Activated naive CD4-positive, alpha-beta T cell treated with anti-CD3 and anti-CD28 coated beads, Interleukin-2, amount 10 ng/mL, durations not matched to agents 7 days and 5 days (primary cell): ENCODE data around the gene TNN.
"Not testable (repeated sequence)": the region's sequence is repeated elsewhere in the genome, so short reads cannot be mapped to it uniquely, and the experiment has no call there.

Source experiments
- CTCF ChIA-PET: fragments of 350-600 bp; sonication (Branson Sonifier 250); formaldehyde crosslinking; loops from one replicate; lab custom pipeline; 2021; ENCODE audit warnings: antibody characterized with exemption; lab: Charles Lee
- DNase-seq: peaks from one replicate; pipeline ENCODE4 v3.0.0-alpha.2; 2020
- H3K27ac Mint-ChIP-seq: one replicate; pipeline ENCODE4 v1.8.0; 2021; ENCODE audit warnings: mild to moderate bottlenecking, moderate library complexity, mixed read lengths
- H3K27me3 Mint-ChIP-seq: one replicate; pipeline ENCODE4 v1.8.0; 2021; ENCODE audit warnings: mild to moderate bottlenecking, mixed read lengths
- H3K36me3 Mint-ChIP-seq: one replicate; pipeline ENCODE4 v1.8.0; 2021; ENCODE audit warnings: mixed read lengths
- H3K4me1 Mint-ChIP-seq: one replicate; pipeline ENCODE4 v1.8.0; 2021; ENCODE audit warnings: mixed read lengths
- H3K4me3 Mint-ChIP-seq: one replicate; pipeline ENCODE4 v1.8.0; 2021; ENCODE audit warnings: mild to moderate bottlenecking, moderate library complexity, mixed read lengths
- H3K9me3 Mint-ChIP-seq: one replicate; pipeline ENCODE4 v1.8.0; 2021; ENCODE audit warnings: mixed read lengths

Gene TNN, protein sequence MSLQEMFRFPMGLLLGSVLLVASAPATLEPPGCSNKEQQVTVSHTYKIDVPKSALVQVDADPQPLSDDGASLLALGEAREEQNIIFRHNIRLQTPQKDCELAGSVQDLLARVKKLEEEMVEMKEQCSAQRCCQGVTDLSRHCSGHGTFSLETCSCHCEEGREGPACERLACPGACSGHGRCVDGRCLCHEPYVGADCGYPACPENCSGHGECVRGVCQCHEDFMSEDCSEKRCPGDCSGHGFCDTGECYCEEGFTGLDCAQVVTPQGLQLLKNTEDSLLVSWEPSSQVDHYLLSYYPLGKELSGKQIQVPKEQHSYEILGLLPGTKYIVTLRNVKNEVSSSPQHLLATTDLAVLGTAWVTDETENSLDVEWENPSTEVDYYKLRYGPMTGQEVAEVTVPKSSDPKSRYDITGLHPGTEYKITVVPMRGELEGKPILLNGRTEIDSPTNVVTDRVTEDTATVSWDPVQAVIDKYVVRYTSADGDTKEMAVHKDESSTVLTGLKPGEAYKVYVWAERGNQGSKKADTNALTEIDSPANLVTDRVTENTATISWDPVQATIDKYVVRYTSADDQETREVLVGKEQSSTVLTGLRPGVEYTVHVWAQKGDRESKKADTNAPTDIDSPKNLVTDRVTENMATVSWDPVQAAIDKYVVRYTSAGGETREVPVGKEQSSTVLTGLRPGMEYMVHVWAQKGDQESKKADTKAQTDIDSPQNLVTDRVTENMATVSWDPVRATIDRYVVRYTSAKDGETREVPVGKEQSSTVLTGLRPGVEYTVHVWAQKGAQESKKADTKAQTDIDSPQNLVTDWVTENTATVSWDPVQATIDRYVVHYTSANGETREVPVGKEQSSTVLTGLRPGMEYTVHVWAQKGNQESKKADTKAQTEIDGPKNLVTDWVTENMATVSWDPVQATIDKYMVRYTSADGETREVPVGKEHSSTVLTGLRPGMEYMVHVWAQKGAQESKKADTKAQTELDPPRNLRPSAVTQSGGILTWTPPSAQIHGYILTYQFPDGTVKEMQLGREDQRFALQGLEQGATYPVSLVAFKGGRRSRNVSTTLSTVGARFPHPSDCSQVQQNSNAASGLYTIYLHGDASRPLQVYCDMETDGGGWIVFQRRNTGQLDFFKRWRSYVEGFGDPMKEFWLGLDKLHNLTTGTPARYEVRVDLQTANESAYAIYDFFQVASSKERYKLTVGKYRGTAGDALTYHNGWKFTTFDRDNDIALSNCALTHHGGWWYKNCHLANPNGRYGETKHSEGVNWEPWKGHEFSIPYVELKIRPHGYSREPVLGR (N-terminal part only)

DNA sequence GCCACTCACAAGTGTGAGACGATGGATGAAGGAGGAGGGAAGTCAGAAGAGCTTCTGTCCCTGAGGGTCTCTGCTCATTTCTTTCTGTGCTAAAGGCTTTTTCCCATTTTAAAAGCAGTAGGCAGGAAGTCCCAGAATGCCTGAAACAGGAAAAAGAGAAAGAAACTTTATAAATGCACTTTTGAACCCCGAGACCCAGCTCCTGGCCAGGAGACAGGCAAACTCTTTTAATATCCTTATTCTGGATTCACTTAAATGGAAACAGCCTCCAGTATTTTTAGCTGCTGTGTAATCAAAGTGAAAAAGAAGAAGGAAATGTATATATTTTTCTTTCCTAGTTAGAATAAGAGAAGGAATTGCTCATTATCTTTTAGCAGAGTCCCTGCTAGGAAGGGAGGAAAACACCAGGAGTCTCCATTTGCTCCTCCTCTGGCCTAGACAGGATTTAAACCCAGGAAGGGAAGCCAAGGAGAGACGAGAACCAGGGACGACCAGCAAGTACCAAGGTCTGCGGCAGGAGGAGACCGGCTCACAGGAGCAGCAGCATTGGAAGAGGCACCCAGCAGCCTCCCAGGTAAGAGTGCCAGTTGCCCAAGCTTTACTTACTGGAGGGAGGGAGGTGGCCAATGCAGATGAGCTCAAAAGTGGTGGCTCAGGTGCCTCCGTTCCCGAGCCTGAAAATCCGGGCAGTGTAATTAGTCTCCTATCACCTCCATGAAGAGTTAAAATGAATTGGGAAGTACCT is at the start of gene TNN:
Gene TNN (plus strand): TSS at position 472 of the 745 bp plus-strand sequence. CDS start 9,586 bp downstream, outside the sequence.
- peaks cover 45% of the 10 kb centered on the region for H3K27me3 Mint-ChIP-seq

GRCh38 chr1:175019524-175019923 is 48.1 kb upstream of the TNN start:
- peaks cover under 1% of the 10 kb centered on the region for H3K9me3 Mint-ChIP-seq
- DNase-seq: no peak
- CTCF ChIA-PET: no interaction called here
- H3K4me1 Mint-ChIP-seq: peaks cover 37% of the 10 kb centered on the region
- no peak overlapping the region for H3K4me3 Mint-ChIP-seq
- no peaks in the 10 kb centered on the region for H3K27me3 Mint-ChIP-seq
- peaks cover 47% of the 10 kb centered on the region for H3K36me3 Mint-ChIP-seq
- H3K27ac Mint-ChIP-seq: no peak overlapping the region

More for the DNA sequence above, at the start of gene TNN:
- CTCF ChIA-PET: interaction anchor here (0.7 to 1.2 kb wide), 2 partner anchors 38 to 816 kb away, joined by 3 read pairs; no protein-coding TSS in a partner anchor
- Mint-ChIP-seq H3K4me1 (peaks cover 16% of the 10 kb centered on the region), H3K36me3 (no peaks in the 10 kb centered on the region), H3K9me3 (no peaks in the 10 kb centered on the region), H3K27ac (no peak within 1 kb of the TSS), H3K4me3 (no peak within 1 kb of the TSS)
- DNase-seq: no peak

DNA sequence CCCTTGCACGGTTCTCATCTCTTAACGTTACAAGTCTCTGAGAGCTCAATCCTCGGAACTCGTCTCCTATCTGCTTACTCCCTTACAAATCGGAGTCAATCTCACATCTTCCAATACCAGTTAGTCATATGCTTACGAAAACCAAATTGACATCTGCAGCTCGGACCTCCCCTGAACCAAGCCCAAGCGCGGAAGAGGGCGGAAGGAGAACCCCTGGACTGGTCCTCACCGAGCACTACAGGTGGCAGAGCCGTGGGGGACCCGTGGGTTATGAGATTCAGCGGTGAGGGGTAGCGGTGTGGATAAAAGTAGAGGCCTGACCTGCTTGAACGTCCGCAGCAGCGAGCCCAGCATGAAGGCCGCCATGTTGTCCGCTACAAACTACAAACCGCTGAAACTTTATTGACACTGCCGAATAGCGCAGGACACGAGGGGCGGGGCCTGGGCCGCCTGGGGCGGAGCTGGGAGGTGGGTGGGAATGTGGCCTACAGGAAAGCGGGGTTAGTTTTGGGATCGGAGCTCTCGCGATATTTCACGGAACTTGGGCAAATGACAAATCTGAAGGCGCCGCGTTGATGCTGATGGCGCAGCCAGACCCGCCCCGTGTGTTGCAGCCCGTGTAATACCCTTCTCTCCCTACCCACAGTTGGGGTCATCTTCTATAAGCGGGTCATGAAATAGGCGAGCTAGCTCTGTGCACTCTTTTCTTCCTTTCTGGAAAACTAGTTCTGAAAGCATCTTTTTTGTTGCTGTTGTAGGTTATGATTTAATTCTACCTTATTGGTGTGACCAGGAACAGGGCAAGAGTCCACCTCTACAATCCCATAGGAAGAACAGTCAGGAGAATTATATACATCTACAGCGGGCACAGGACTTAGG is 44.4 kb upstream of the TNN start, which contains the start of gene MRPS14:
Gene MRPS14 (minus strand): TSS at position 383 of the 879 bp plus-strand sequence. CDS start 17 bp downstream, at position 366.
- H3K27me3 Mint-ChIP-seq: no peaks in the 10 kb centered on the region
- peaks cover 25% of the 10 kb centered on the region for H3K36me3 Mint-ChIP-seq
- peaks cover 33% of the 10 kb centered on the region for H3K4me1 Mint-ChIP-seq
- CTCF ChIA-PET: interaction anchor here (0.9 to 3.1 kb wide), 4 partner anchors 23 to 128 kb away, joined by 3 to 16 read pairs (median 9); partner anchors contain the start of gene CACYBP
- H3K9me3 Mint-ChIP-seq: peaks cover 5% of the 10 kb centered on the region
- H3K4me3 Mint-ChIP-seq: peak within 1 kb of the TSS; percentile 83
- peak within 1 kb of the TSS; percentile 87 for H3K27ac Mint-ChIP-seq
- DNase-seq: peak; percentile 99

GRCh38 chr1:175023922-175024242 is 43.8 kb upstream of the TNN start:
- CTCF ChIA-PET: interaction anchor here (0.9 to 3.1 kb wide), 4 partner anchors 24 to 128 kb away, joined by 3 to 16 read pairs (median 9); partner anchors contain the start of gene CACYBP
- not testable (repeated sequence) for H3K9me3 Mint-ChIP-seq, DNase-seq, H3K27me3 Mint-ChIP-seq
- peaks cover 21% of the 10 kb centered on the region for H3K36me3 Mint-ChIP-seq
- peak overlapping the region; percentile 83 for H3K4me3 Mint-ChIP-seq
- peak overlapping the region; percentile 87 for H3K27ac Mint-ChIP-seq
- peaks cover 33% of the 10 kb centered on the region for H3K4me1 Mint-ChIP-seq

- Mint-ChIP-seq H3K27ac (peak overlapping the region; percentile 68), H3K4me3 (peak overlapping the region; percentile 83), H3K36me3 (peaks cover 20% of the 10 kb centered on the region), H3K9me3 (peaks cover 5% of the 10 kb centered on the region), H3K4me1 (peaks cover 40% of the 10 kb centered on the region), H3K27me3 (no peaks in the 10 kb centered on the region)
- no peak for DNase-seq
- CTCF ChIA-PET: interaction anchor here (3.0 to 3.1 kb wide), 2 partner anchors 25 to 101 kb away, joined by 13 to 16 read pairs; partner anchors contain the start of gene CACYBP
Observed at GRCh38 chr1:175024773-175025172, 42.9 kb upstream of the TNN start.

- Mint-ChIP-seq H3K36me3 (no peaks in the 10 kb centered on the region), H3K9me3 (no peaks in the 10 kb centered on the region), H3K27ac (no peak overlapping the region), H3K4me1 (peaks cover 7% of the 10 kb centered on the region), H3K4me3 (no peak overlapping the region), H3K27me3 (peaks cover 4% of the 10 kb centered on the region)
- CTCF ChIA-PET: interaction anchor here (1.6 kb wide), 1 partner anchor 91 kb away, joined by 4 read pairs; no protein-coding TSS in a partner anchor
- DNase-seq: no peak
Observed at GRCh38 chr1:175033953-175034352, 33.7 kb upstream of the TNN start.

GRCh38 chr1:175034775-175035174 is 32.9 kb upstream of the TNN start:
- Mint-ChIP-seq H3K36me3 (no peaks in the 10 kb centered on the region), H3K4me3 (no peak overlapping the region), H3K27ac (no peak overlapping the region), H3K27me3 (peaks cover 8% of the 10 kb centered on the region), H3K4me1 (peaks cover under 1% of the 10 kb centered on the region), H3K9me3 (no peaks in the 10 kb centered on the region)
- DNase-seq: no peak
- CTCF ChIA-PET: no interaction called here

DNA sequence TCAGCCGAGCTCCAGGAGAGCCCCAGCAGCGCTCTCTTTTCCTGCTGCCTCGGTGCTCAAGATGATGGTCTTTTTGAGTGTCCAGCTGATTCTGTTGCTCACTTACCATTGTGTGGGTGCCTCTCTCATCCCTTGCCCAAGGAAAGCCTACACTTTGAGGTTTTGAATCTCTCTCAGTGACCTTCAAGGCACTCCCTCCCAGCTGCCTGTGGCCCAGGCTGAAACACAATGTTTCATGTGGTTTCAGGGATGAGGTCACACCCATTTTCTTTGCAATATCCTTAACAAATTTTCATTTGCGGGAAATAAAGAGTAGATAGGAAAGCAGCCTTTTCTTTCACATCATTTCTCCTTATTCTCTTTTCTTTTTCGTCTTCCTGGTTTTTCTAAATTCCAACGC is 31.8 kb upstream of the TNN start:
- H3K27me3 Mint-ChIP-seq: peaks cover 16% of the 10 kb centered on the region
- H3K4me3 Mint-ChIP-seq: no peak overlapping the region
- CTCF ChIA-PET: interaction anchor here (1.2 kb wide), 1 partner anchor 89 kb away, joined by 7 read pairs; no protein-coding TSS in a partner anchor
- no peak overlapping the region for H3K27ac Mint-ChIP-seq
- DNase-seq: no peak
- no peaks in the 10 kb centered on the region for H3K9me3 Mint-ChIP-seq
- no peaks in the 10 kb centered on the region for H3K4me1 Mint-ChIP-seq
- H3K36me3 Mint-ChIP-seq: no peaks in the 10 kb centered on the region

- no peak for DNase-seq
- CTCF ChIA-PET: interaction anchor here (1.2 kb wide), 1 partner anchor 89 kb away, joined by 7 read pairs; no protein-coding TSS in a partner anchor
- no peaks in the 10 kb centered on the region for H3K9me3 Mint-ChIP-seq
- H3K27me3 Mint-ChIP-seq: peaks cover 16% of the 10 kb centered on the region
- H3K4me1 Mint-ChIP-seq: no peaks in the 10 kb centered on the region
- no peak overlapping the region for H3K27ac Mint-ChIP-seq
- H3K4me3 Mint-ChIP-seq: no peak overlapping the region
- H3K36me3 Mint-ChIP-seq: no peaks in the 10 kb centered on the region
Observed at GRCh38 chr1:175036476-175036875, 31.2 kb upstream of the TNN start.

DNA sequence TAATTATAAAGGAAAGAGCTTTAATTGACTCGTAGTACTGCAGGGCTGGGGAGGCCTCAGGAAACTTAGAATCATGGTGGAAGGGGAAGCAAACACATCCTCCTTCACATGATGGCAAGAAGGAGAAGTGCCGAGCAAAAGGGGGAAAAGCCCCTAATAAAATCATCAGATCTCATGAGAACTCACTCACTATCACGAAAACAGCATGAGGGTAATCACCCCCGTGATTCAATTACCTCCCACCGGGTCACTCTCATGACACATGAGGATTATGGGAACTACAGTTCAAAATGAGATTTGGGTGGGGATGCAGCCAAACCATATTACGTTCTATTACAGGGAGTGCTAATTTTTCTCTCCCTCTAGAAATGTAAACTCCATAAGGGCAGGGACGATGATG is 30.2 kb upstream of the TNN start:
- Mint-ChIP-seq H3K36me3 (no peaks in the 10 kb centered on the region), H3K9me3 (no peaks in the 10 kb centered on the region), H3K4me3 (no peak overlapping the region), H3K4me1 (no peaks in the 10 kb centered on the region), H3K27me3 (peaks cover 16% of the 10 kb centered on the region), H3K27ac (no peak overlapping the region)
- CTCF ChIA-PET: no interaction called here
- no peak for DNase-seq

DNA sequence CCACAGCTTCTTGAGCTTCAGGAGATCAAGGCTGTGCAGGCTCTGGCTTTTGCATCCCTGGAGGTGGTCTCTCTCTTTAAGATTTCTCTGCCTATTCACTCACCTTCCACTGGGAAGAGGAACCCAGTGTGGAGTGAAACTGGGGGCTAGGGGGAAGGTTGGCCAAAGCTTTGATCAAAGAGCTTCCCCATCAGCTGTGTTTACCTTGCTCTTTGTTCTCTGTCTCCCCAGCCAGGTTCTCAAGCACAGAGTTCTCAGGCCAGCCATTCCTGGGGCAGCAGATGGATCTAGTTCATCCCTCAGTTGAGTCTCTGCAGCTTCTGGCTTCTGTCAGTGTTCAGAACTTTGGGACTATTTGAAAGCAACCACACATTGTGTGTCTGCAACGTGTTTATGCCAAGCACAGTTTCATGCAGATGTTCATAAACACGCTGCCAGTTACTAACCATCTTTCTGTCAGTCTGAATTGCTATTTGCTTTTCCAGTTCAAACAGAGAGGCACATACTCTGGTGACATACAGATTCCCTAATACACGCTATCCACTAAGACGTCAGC is 27.2 kb upstream of the TNN start:
- Mint-ChIP-seq H3K4me3 (no peak overlapping the region), H3K4me1 (no peaks in the 10 kb centered on the region), H3K9me3 (no peaks in the 10 kb centered on the region), H3K36me3 (no peaks in the 10 kb centered on the region), H3K27ac (no peak overlapping the region), H3K27me3 (peaks cover 18% of the 10 kb centered on the region)
- CTCF ChIA-PET: interaction anchor here (1.6 to 1.8 kb wide), 2 partner anchors 11 to 85 kb away, joined by 7 read pairs; no protein-coding TSS in a partner anchor
- no peak for DNase-seq

DNA sequence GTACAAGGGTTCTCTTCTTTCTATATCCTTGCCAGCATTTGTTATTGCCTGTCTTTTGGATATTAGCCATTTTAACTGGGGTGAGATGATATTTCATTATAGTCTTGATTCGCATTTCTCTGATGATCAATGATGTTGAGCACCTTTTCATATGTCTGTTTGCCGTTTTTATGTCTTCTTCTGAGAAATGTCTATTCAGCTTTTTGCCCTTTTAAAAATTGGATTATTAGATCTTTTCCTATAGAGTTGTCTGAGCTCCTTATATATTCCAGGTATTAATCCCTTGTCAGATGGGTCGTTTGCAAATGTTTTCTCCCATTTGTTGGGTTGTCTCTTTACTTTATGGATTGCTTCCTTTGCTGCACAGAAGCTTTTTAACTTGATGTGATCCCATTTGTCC is 25.0 kb upstream of the TNN start:
- Mint-ChIP-seq H3K36me3 (no peaks in the 10 kb centered on the region), H3K27ac (no peak overlapping the region), H3K27me3 (peaks cover 18% of the 10 kb centered on the region), H3K4me3 (no peak overlapping the region), H3K9me3 (no peaks in the 10 kb centered on the region), H3K4me1 (no peaks in the 10 kb centered on the region)
- DNase-seq: no peak
- CTCF ChIA-PET: interaction anchor here (1.3 kb wide), 1 partner anchor 15 kb away, joined by 3 read pairs; no protein-coding TSS in a partner anchor
